Naive B cell (primary cell): Measurements from ENCODE around the gene CHCHD6. TPM values are rescaled to one million over a fixed set of nuclear protein-coding genes. Genes with fewer than 3 reads are reported as not detected.

Source experiments
- ATAC-seq, 2 donors: fragments of 150-1000 bp; cut with Tn5 transposase; 2 replicates each; pipeline ENCODE4 v1.10.0; 2021; ENCODE audit warnings: low read depth in 2 of 2, mild to moderate bottlenecking in 2 of 2, moderate library complexity in 2 of 2
- DNase-seq: peaks from one replicate; pipeline ENCODE4 v3.0.0; 2022
- H3K27ac Mint-ChIP-seq, 6 donors: one replicate each; pipeline ENCODE4 v1.8.0; 2020 to 2022; ENCODE audit warnings: mild to moderate bottlenecking in 6 of 6, mixed read lengths in 6 of 6, moderate library complexity in 5 of 6, inconsistent platforms in 2 of 6
- H3K27me3 Mint-ChIP-seq, 3 donors: one replicate each; pipeline ENCODE4 v1.8.0; 2021 to 2022; ENCODE audit warnings: mixed read lengths in 3 of 3, mild to moderate bottlenecking in 1 of 3
- H3K36me3 Mint-ChIP-seq, 2 donors: one replicate each; pipeline ENCODE4 v1.8.0; 2020 to 2022; ENCODE audit warnings: mixed read lengths in 2 of 2, inconsistent platforms in 1 of 2, mild to moderate bottlenecking in 1 of 2
- H3K4me1 Mint-ChIP-seq, 3 donors: one replicate each; pipeline ENCODE4 v1.8.0; 2020 to 2022; ENCODE audit warnings: mixed read lengths in 3 of 3, inconsistent platforms in 1 of 3, mild to moderate bottlenecking in 1 of 3, moderate library complexity in 1 of 3
- H3K4me3 Mint-ChIP-seq, 8 donors: one replicate each; pipeline ENCODE4 v1.8.0; 2020 to 2022; ENCODE audit warnings: mild to moderate bottlenecking in 8 of 8, mixed read lengths in 8 of 8, moderate library complexity in 8 of 8, inconsistent platforms in 2 of 8
- H3K9me3 Mint-ChIP-seq, 7 donors: one replicate each; pipeline ENCODE4 v1.8.0; 2020 to 2022; ENCODE audit warnings: mixed read lengths in 7 of 7, mild to moderate bottlenecking in 5 of 7, inconsistent platforms in 2 of 7, moderate library complexity in 1 of 7
- polyA plus RNA-seq, 6 donors: library from polyadenylated mRNA; unstranded; fragments of 300-500 nt; fragmentation: Illumina TruSeq; gene quantifications; one replicate each; pipeline ENCODE4 v1.2.3, GENCODE V29; 2021; ENCODE audit warnings: low read depth in 6 of 6

The CHCHD6 gene
- polyA plus RNA-seq, 6 donors from 2014 or later: 8.7 to 16.3 (median 11.1) TPM

DNA sequence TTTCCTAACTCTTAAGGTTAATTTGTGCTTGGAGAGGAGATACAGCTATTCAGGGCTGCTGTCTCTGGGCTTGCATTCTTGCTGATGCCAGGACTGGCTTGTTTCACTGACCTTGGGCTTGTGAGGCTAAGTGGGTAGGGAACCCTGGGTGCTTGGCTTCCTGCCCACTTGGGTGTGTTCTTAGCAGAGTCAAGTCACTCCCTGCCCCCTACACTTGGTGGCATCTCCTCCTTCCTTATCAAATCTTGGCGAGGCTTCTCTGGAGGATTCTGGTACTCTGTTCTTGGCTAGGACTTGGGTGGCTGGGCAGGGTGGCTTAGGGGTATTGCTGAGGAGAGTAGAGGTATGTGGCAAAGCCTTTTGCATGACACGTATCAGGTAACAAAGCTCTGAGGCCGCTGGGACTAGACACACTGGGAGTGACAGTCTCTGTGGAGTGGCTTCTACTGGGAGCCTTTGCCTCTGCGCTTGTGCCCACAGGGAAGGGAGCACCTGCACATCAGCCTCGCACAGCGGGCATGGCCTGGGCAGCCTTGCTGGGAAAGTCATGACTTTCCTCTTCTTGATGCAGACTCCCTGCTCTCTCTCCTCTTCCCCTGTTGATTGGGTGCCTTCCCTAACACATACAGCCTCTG lies 41.8 kb downstream of the CHCHD6 start:
- ATAC-seq: no peak
- H3K27me3 Mint-ChIP-seq: no peaks in the 10 kb centered on the region
- no peak overlapping the region for H3K4me3 Mint-ChIP-seq
- peaks cover 4 to 18% (median 18%) of the 10 kb centered on the region in 3 donors for H3K4me1 Mint-ChIP-seq
- H3K27ac Mint-ChIP-seq: peak overlapping the region in 1 of 6 donors; percentile 13
- no peak for DNase-seq
- no peaks in the 10 kb centered on the region for H3K9me3 Mint-ChIP-seq
- peaks cover 2 to 19% of the 10 kb centered on the region in 2 donors for H3K36me3 Mint-ChIP-seq

DNA sequence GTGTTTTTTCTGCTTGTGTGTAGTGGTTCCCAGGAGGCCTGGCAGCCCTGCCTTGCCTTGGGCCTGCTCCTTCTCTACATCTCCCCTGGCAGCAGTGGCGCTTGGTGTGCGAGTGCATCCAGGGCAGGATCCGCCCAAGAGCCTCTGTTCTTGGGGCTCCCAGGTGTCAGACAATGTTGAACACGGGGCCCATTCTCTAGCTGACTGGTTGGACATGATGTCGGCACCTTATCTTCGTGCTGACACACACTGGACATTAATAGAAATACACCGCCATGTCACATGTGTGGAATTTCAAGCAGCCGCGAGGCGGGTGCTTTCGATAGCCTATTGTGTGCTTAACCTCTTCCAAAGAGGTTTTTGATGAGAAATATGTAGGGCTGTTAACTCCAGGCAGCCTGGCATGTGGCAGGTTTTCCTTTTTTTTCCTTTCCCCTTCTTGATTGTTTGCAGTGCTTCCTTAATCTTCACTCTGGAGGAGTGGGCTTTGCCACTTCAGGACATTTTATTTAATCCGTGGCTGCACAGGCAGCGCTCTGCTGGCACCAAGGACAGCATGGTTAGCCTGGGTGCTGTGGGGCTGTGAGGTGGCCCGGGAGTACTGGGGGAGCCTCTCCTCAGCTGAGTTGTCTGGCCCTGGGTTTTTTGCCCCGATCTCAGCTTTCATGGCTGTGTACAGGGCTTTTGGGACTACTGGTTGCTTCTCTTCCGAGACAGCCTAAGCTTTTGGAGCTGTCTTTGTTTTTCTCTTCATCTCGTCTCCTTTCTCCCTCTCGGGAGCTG lies 42.5 kb downstream of the CHCHD6 start:
- no peak for DNase-seq
- peaks cover 4 to 18% (median 18%) of the 10 kb centered on the region in 3 donors for H3K4me1 Mint-ChIP-seq
- H3K4me3 Mint-ChIP-seq: no peak overlapping the region
- H3K27me3 Mint-ChIP-seq: no peaks in the 10 kb centered on the region
- peak overlapping the region in 1 of 6 donors; percentile 50 for H3K27ac Mint-ChIP-seq
- ATAC-seq: no peak
- peaks cover 0 to 13% of the 10 kb centered on the region in 2 donors for H3K36me3 Mint-ChIP-seq
- no peaks in the 10 kb centered on the region for H3K9me3 Mint-ChIP-seq

- peaks cover 8 to 18% (median 18%) of the 10 kb centered on the region in 3 donors for H3K4me1 Mint-ChIP-seq
- H3K27me3 Mint-ChIP-seq: no peaks in the 10 kb centered on the region
- ATAC-seq (no peak), DNase-seq (no peak)
- H3K9me3 Mint-ChIP-seq: no peaks in the 10 kb centered on the region
- H3K4me3 Mint-ChIP-seq: no peak overlapping the region
- H3K27ac Mint-ChIP-seq: peak overlapping the region in 3 of 6 donors; percentile 53 to 90 (median 71)
- H3K36me3 Mint-ChIP-seq: peaks cover 0 to 2% of the 10 kb centered on the region in 2 donors
Measured at GRCh38 chr3:126747768-126748167, 43.7 kb downstream of the CHCHD6 start.

DNA sequence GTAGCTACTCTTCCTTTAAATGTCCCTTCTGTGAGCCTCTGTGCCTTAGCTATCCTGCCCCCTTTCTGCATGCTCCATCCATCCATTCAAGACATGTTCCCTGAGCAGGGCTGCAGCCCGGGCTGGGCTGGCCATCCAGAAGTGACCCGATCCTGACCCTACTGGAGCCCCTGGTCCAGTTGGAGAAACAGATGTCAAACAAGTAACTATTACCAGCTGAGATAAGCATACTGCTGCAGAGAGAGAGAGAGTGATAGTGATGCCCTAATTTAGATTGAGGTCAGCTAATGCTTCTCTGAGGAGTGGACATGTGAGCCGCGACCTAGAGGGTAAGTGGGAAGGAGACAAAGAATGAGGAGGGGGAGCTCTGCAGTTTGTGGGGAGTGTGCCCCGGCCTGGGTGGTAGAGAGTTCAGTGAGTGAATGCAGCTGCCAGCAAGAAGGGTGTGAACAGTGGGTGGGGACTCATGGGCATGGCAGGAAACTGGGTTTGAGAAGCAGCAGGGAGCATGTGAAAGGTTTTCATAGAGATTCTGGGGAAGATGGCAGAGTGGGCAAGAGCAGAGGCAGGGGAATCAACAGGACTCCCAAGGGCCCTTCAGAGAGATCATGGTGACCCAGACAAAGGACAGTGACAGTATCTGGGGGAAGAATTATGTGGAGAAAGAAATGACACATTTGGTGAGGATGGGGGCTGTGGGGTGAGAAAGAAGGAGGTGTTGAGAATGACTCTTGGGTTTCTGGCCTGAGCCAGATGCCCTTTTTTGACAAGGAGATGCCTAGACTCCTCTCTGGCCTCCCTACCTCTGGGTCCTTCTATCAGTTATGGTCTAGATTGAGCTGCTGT lies 44.9 kb downstream of the CHCHD6 start:
- peak overlapping the region in 4 of 6 donors; percentile 8 to 68 (median 36) for H3K27ac Mint-ChIP-seq
- no peaks in the 10 kb centered on the region for H3K27me3 Mint-ChIP-seq
- DNase-seq (no peak), ATAC-seq (no peak)
- no peaks in the 10 kb centered on the region for H3K9me3 Mint-ChIP-seq
- H3K36me3 Mint-ChIP-seq: no peaks in the 10 kb centered on the region
- H3K4me3 Mint-ChIP-seq: no peak overlapping the region
- H3K4me1 Mint-ChIP-seq: peaks cover 8 to 18% (median 18%) of the 10 kb centered on the region in 3 donors

DNA sequence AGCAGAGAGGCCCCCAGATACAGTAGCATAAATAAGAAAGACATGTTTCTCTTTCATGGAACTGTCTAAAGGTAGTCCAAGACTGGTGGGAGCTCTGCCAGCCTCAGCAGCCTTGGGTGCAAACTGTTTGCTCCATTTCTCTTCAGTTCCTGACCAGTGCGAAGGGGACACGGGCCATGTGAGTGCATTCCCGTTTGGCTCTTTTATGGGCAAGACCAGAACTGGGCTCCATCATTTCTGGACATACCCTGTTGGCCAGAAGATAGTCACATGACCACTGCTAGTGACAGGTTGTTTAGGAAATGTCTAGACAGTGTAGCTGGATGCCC lies 45.5 kb downstream of the CHCHD6 start:
- no peak for ATAC-seq
- H3K27ac Mint-ChIP-seq: peak overlapping the region in 2 of 6 donors; percentile 8 to 41
- H3K27me3 Mint-ChIP-seq: no peaks in the 10 kb centered on the region
- no peaks in the 10 kb centered on the region for H3K36me3 Mint-ChIP-seq
- H3K4me1 Mint-ChIP-seq: peaks cover 11 to 18% (median 18%) of the 10 kb centered on the region in 3 donors
- no peaks in the 10 kb centered on the region for H3K9me3 Mint-ChIP-seq
- no peak overlapping the region for H3K4me3 Mint-ChIP-seq
- no peak for DNase-seq

DNA sequence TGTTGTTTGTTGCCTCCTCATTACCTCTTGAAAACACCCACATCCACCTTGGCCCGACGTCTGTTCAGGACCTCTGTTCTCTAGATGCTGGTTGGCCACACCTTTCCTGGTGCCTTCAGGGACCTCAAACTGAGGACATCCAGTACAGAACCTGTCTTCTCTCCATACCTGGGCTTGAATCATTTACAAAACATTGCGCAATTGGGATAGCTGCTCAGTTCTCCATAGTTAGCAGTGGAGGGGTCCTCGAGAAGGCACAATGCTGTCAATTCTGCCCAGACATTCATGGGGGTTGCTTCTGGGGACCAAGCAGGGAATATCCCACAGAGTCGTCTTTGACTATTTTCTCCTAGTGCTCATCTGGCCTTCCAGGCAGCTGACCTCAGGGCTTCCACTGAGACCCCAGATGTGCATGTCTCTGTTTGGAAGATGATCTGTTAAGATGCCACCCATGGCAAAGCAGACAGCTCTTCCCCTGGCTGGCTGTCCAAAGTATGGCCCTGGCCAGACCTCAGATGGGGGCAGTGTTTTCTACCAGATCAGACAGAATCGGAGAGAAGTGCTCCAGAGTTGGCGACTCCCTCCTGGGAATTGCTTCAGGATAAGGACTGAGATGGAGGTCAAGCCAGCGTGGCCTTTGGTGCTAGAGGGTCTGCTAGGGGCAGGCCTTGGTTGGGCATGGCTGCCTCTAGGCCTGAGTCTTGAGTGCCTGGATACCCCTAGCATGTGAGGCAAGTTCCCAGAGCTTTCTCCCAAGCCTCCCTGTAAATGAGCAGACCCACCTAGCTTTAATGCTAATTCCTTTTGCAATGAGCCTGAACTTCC lies 46.1 kb downstream of the CHCHD6 start:
- no peak overlapping the region for H3K4me3 Mint-ChIP-seq
- H3K4me1 Mint-ChIP-seq: peaks cover 11 to 21% (median 18%) of the 10 kb centered on the region in 3 donors
- H3K36me3 Mint-ChIP-seq: no peaks in the 10 kb centered on the region
- DNase-seq (no peak), ATAC-seq (no peak)
- H3K27ac Mint-ChIP-seq: no peak overlapping the region
- H3K27me3 Mint-ChIP-seq: no peaks in the 10 kb centered on the region
- H3K9me3 Mint-ChIP-seq: no peaks in the 10 kb centered on the region

DNA sequence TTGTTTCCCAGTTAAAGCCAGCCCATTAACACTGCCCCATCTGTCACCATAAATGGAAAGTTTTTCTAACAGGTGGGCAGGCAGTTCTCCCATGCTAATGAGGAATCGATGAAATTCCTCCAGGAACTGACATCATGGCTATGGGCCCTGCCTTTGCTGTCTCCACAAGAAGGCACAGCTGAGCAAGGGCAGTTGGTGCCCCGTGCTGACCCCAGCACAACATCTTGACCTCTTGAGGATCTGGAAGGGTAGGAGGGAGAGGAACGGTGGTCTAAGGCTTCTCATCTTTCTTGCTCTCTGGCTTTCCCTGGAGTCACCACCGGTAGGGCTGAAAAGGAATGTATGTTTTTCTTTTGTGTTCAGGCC lies 46.7 kb downstream of the CHCHD6 start:
- no peak for DNase-seq
- peak overlapping the region in 2 of 6 donors; percentile 28 to 37 for H3K27ac Mint-ChIP-seq
- H3K36me3 Mint-ChIP-seq: no peaks in the 10 kb centered on the region
- no peaks in the 10 kb centered on the region for H3K9me3 Mint-ChIP-seq
- H3K4me1 Mint-ChIP-seq: peaks cover 11 to 21% (median 17%) of the 10 kb centered on the region in 3 donors
- no peak for ATAC-seq
- H3K27me3 Mint-ChIP-seq: no peaks in the 10 kb centered on the region
- no peak overlapping the region for H3K4me3 Mint-ChIP-seq

- Mint-ChIP-seq H3K4me3 (no peak overlapping the region), H3K27me3 (no peaks in the 10 kb centered on the region), H3K4me1 (peaks cover 11 to 15% (median 13%) of the 10 kb centered on the region in 3 donors), H3K36me3 (no peaks in the 10 kb centered on the region), H3K27ac (peak overlapping the region in 1 of 6 donors; percentile 79), H3K9me3 (no peaks in the 10 kb centered on the region)
- DNase-seq (no peak), ATAC-seq (no peak)
Measured at GRCh38 chr3:126751611-126752302, 47.7 kb downstream of the CHCHD6 start.

GRCh38 chr3:126752303-126753190 lies 48.5 kb downstream of the CHCHD6 start:
- ATAC-seq: peak; percentile 74 to 91
- peaks cover 15 to 20% (median 17%) of the 10 kb centered on the region in 3 donors for H3K4me1 Mint-ChIP-seq
- no peaks in the 10 kb centered on the region for H3K9me3 Mint-ChIP-seq
- H3K27me3 Mint-ChIP-seq: no peaks in the 10 kb centered on the region
- no peaks in the 10 kb centered on the region for H3K36me3 Mint-ChIP-seq
- H3K27ac Mint-ChIP-seq: peak overlapping the region in 1 of 6 donors; percentile 79
- no peak overlapping the region for H3K4me3 Mint-ChIP-seq
- peak; percentile 47 for DNase-seq

DNA sequence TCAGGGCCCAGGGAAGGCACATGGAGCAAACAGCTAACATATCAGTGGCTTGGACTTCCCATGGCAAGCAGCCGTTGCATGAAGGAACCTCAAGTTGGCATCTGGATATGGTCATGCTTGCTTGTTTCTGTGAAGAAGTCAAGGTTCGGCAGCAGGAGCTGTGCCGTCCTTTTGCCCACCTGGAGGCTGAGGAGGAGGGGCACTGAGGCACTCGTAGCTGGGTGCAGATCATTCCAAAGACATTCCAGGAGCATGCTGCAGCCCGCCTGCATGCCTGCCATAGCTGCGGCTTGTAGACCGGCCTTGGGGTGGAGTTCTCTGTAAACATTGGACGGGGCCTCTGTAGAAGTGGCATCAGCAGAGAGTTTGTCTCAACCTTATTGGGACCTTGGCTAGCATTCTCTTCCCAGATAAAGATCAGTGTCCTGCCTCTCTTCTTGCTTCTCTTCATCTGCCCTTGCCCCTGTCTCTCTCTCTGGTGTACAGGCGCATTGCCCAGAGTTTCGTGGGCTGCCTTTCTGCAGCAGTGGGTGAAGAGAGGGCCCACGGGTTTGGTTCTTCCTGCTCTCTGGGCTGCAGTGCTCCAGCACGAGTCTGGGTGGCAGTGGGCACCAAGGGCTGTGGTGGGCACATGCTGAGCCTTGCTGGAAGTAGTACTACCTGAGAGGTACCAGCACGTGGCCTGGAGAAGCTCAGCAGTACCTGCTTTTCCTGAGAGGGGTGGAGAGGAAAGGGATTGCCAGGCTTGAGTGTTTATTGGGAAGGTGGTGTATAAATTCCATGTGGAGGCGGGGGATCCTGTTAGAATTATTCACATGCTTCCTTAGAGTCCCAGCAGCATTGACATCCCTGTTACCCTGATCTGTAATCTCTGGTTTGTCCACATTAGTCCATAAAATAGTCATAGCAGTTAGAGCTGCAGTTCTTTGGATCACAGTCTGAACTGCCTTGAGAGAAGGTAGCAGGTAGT lies 49.4 kb downstream of the CHCHD6 start:
- DNase-seq (no peak), ATAC-seq (no peak)
- Mint-ChIP-seq H3K36me3 (no peaks in the 10 kb centered on the region), H3K27me3 (no peaks in the 10 kb centered on the region), H3K4me1 (peaks cover 20 to 24% (median 22%) of the 10 kb centered on the region in 3 donors), H3K4me3 (no peak overlapping the region), H3K27ac (no peak overlapping the region), H3K9me3 (no peaks in the 10 kb centered on the region)

DNA sequence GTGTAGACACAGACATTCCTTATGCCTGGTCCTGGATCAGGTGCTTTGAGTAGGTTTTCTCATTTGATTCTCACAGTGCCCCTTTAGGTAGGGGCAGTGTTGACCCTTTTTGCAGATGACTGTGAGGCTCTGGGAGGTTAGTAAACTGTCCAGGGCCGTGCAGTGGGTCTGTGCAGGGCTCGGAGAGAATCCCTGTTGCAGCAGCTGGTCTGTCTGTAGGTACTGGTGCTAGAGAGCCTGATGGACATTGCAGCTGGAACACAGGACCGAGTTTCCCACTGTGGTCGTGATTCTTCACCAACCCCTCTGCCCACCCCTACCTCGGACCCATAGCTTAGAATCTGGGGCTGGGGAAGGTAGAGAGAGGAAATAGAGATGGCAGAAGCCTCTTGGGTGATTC lies 51.8 kb downstream of the CHCHD6 start:
- Mint-ChIP-seq H3K9me3 (peaks cover 0 to 2% (median 0%) of the 10 kb centered on the region in 7 donors), H3K27me3 (no peaks in the 10 kb centered on the region), H3K4me1 (peaks cover 15 to 26% (median 16%) of the 10 kb centered on the region in 3 donors), H3K4me3 (no peak overlapping the region), H3K36me3 (peaks cover 0 to under 1% of the 10 kb centered on the region in 2 donors), H3K27ac (no peak overlapping the region)
- DNase-seq (no peak), ATAC-seq (no peak)
